ENCODE data around the gene SERHL2.
"Not testable (repeated sequence)": the region's sequence is repeated elsewhere in the genome, so short reads cannot be mapped to it uniquely, and the experiment has no call there.

GRCh38 chr22:42531401-42532084 lies 22.2 kb upstream of the SERHL2 start:
- TF ChIP-seq CTCF (conservative IDR thresholded peaks at IDR 0.05; ENCODE audit: low read length); EZH2phosphoT487 (IDR thresholded peaks at IDR 0.05; ENCODE audit: borderline replicate concordance): not testable (repeated sequence)

Measured in Loucy (cell line).